OCI-LY7 (cell line): ENCODE data around the gene COL18A1.

Source experiments
- CTCF ChIP-seq: fragments of 200-600 bp; sonication (generic); conservative IDR thresholded peaks from 2 replicates; pipeline ENCODE4 v1.5.1; 2014; ENCODE audit warnings: mild to moderate bottlenecking, antibody characterized with exemption, low read length, moderate library complexity, mixed read lengths
- EZH2phosphoT487 ChIP-seq: fragments of 200-600 bp; sonication (generic); IDR thresholded peaks from 2 replicates; pipeline ENCODE4 v1.6.1; 2018; ENCODE audit warnings: low read depth, borderline replicate concordance, mild to moderate bottlenecking, mixed run types, antibody characterized with exemption, low read length, moderate library complexity, mixed read lengths

GRCh38 chr21:45518742-45519141, 113.8 kb downstream of the COL18A1 start:
- TF ChIP-seq CTCF = no peak
- TF ChIP-seq EZH2phosphoT487 = no peak
